Breast epithelium (tissue), 4 donors: ENCODE results near the gene GTPBP1. TPM values are rescaled to one million over a fixed set of nuclear protein-coding genes. Genes with fewer than 3 reads are reported as not detected.

Experiments used
- DNase-seq, 2 donors: peaks; one replicate each; pipeline ENCODE4 v3.0.0-alpha.2; 2019; ENCODE audit warnings: low spot score in 2 of 2
- H3K27ac ChIP-seq, 2 donors: fragments of 200-600 bp; sonication (generic) in 1 of 2; one replicate each; pipeline ENCODE4 v1.5.1; 2016 to 2019; ENCODE audit warnings: mild to moderate bottlenecking in 1 of 2
- H3K27me3 ChIP-seq, 2 donors: fragments of 200-600 bp; sonication (generic) in 1 of 2; one replicate each; pipeline versions ENCODE4 v1.5.1 to v1.6.0; 2017 to 2019; ENCODE audit warnings: control low read depth in 1 of 2, mild to moderate bottlenecking in 1 of 2
- H3K36me3 ChIP-seq: fragments of 200-600 bp; one replicate; pipeline ENCODE4 v1.5.1; 2019
- H3K4me1 ChIP-seq, 2 donors: fragments of 200-600 bp; sonication (generic); one replicate each; pipeline ENCODE4 v1.5.1; 2016 to 2019; ENCODE audit warnings: control low read depth in 1 of 2
- H3K4me3 ChIP-seq, 3 donors: fragments of 200-600 bp; sonication (generic); 1 replicate in 2 of 3; 2 replicates in 1 of 3; pipeline ENCODE4 v1.5.1; 2016 to 2019; ENCODE audit warnings: mild to moderate bottlenecking in 3 of 3, moderate library complexity in 2 of 3
- H3K9me3 ChIP-seq, 2 donors: fragments of 200-600 bp; sonication (generic) in 1 of 2; one replicate each; pipeline ENCODE4 v1.5.1; 2016 to 2019; ENCODE audit warnings: control low read depth in 1 of 2
- CTCF ChIP-seq, 3 donors: fragments of 450-650 bp; IDR thresholded peaks; one replicate each; pipeline ENCODE4 v1.5.1; 2016 to 2017; ENCODE audit warnings: antibody characterized with exemption in 3 of 3, mild to moderate bottlenecking in 3 of 3, moderate library complexity in 3 of 3
- POLR2A ChIP-seq: fragments of 450-650 bp; IDR thresholded peaks from one replicate; pipeline ENCODE4 v1.6.1; 2016; ENCODE audit warnings: antibody characterized with exemption, mild to moderate bottlenecking, moderate library complexity
- POLR2AphosphoS5 ChIP-seq, 3 donors: sonication (generic); formaldehyde crosslinking; IDR thresholded peaks; one replicate each; pipeline ENCODE4 v1.6.1; 2017; ENCODE audit warnings: antibody characterized with exemption in 3 of 3
- intact Hi-C: fragments of 100-400 bp; cut with DNase I; formaldehyde crosslinking; loops from one replicate; pipeline ENCODE4 v1.15.1; 2023; ENCODE audit warnings: low total_unique reads
- total RNA-seq, 3 donors: library from RNA; depleted of rRNA; stranded (reverse); fragments of >200 nt; gene quantifications; one replicate each; pipeline ENCODE4 v1.1.0, GENCODE V29; 2016

The GTPBP1 gene
- total RNA-seq, 3 donors from 2014 or later, result 32.3 to 58.7 (median 56.9) TPM

- intact Hi-C loops, result no loop called here
Measured at GRCh38 chr22:38774496-38775166, 68.9 kb downstream of the GTPBP1 start.

GRCh38 chr22:38775656-38776055, 69.9 kb downstream of the GTPBP1 start:
- no peaks in the 10 kb centered on the region for H3K27me3 ChIP-seq

More at GRCh38 chr22:38774496-38775166, 68.9 kb downstream of the GTPBP1 start:
- Histone ChIP-seq H3K27me3 (no peaks in the 10 kb centered on the region), H3K4me1 (no peaks in the 10 kb centered on the region), H3K27ac (peak overlapping the region; percentile 19 to 38), H3K36me3 (no peaks in the 10 kb centered on the region), H3K9me3 (no peaks in the 10 kb centered on the region), H3K4me3 (no peak overlapping the region)
- no peak for DNase-seq
- TF ChIP-seq CTCF (IDR thresholded peaks at IDR 0.05) (no peak), POLR2AphosphoS5 (IDR thresholded peaks at IDR 0.05) (no peak), POLR2A (no peak)

GRCh38 chr22:38776086-38776485, 70.3 kb downstream of the GTPBP1 start:
- Histone ChIP-seq H3K4me1 (no peaks in the 10 kb centered on the region), H3K4me3 (no peak overlapping the region), H3K36me3 (no peaks in the 10 kb centered on the region), H3K9me3 (no peaks in the 10 kb centered on the region), H3K27me3 (no peaks in the 10 kb centered on the region), H3K27ac (no peak overlapping the region)
- intact Hi-C loops, result no loop called here
- DNase-seq, result no peak
- TF ChIP-seq POLR2AphosphoS5 (IDR thresholded peaks at IDR 0.05), result no peak
- no peak for TF ChIP-seq CTCF (IDR thresholded peaks at IDR 0.05)

More at GRCh38 chr22:38775656-38776055, 69.9 kb downstream of the GTPBP1 start:
- intact Hi-C loops, result no loop called here
- Histone ChIP-seq H3K27ac (peak overlapping the region in 1 of 2 donors; percentile 38), H3K4me1 (no peaks in the 10 kb centered on the region), H3K4me3 (no peak overlapping the region), H3K9me3 (no peaks in the 10 kb centered on the region), H3K36me3 (no peaks in the 10 kb centered on the region)
- DNase-seq, result no peak
- no peak for TF ChIP-seq CTCF (IDR thresholded peaks at IDR 0.05)
- no peak for TF ChIP-seq POLR2A
- no peak for TF ChIP-seq POLR2AphosphoS5 (IDR thresholded peaks at IDR 0.05)

DNA sequence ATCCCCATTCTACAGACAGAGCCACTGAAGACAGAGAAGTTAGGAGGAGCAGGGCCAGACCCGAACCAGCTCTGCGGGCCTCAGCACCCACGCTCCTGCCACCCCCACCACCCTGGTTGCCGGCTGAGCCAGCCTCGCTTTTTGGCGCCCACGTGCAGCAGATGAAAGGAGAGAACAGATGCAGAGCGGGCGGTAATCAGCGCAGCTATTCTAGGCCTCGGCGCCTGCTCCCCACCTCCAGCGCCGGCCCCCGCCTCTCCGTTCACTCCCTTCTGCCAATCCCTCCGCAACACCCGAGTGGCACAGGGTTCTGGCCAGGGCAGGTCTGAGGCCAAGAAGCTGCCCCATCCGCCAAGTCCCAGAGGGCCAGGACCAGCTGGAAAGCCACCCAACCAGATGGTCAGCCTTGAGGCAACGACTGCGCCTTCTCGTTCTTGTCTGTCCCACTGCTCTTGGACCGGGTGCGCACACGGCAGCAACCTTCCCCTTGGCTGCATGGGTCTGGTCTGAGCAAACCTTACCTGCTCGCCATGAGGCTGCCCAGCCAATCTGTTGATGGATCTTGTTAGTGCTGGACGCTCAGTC, 71.4 kb downstream of the GTPBP1 start:
- no peak overlapping the region for H3K27ac ChIP-seq
- DNase-seq, result no peak
- no peaks in the 10 kb centered on the region for H3K9me3 ChIP-seq
- H3K27me3 ChIP-seq, result no peaks in the 10 kb centered on the region
- H3K4me3 ChIP-seq, result no peak overlapping the region
- no peaks in the 10 kb centered on the region for H3K36me3 ChIP-seq
- H3K4me1 ChIP-seq, result no peaks in the 10 kb centered on the region
- TF ChIP-seq POLR2AphosphoS5 (IDR thresholded peaks at IDR 0.05) (no peak), POLR2A (no peak), CTCF (IDR thresholded peaks at IDR 0.05) (no peak)
- intact Hi-C loops, result no loop called here

- H3K4me1 ChIP-seq, result no peaks in the 10 kb centered on the region
- H3K9me3 ChIP-seq, result no peaks in the 10 kb centered on the region
- TF ChIP-seq POLR2AphosphoS5 (IDR thresholded peaks at IDR 0.05) (no peak), POLR2A (no peak), CTCF (IDR thresholded peaks at IDR 0.05) (no peak)
- DNase-seq, result no peak
- H3K27ac ChIP-seq, result no peak overlapping the region
- intact Hi-C loops, result no loop called here
- H3K4me3 ChIP-seq, result no peak overlapping the region
- no peaks in the 10 kb centered on the region for H3K27me3 ChIP-seq
- H3K36me3 ChIP-seq, result no peaks in the 10 kb centered on the region
Measured at GRCh38 chr22:38781033-38781432, 75.3 kb downstream of the GTPBP1 start.
